Activated CD8-positive, alpha-beta T cell treated with anti-CD3 and anti-CD28 coated beads for 36 hours (primary cell): ENCODE results near the gene MAGIX. TPM values are rescaled to one million over a fixed set of nuclear protein-coding genes. Genes with fewer than 3 reads are reported as not detected.
"Not testable (repeated sequence)": the region's sequence is repeated elsewhere in the genome, so short reads cannot be mapped to it uniquely, and the experiment has no call there.

Experiments used
- ATAC-seq: fragments of 200-7000 bp; cut with Tn5 transposase; one replicate; pipeline ENCODE4 v1.10.0; 2021; ENCODE audit warnings: mild to moderate bottlenecking, moderate library complexity
- CTCF ChIA-PET: fragments of 350-600 bp; sonication (Branson Sonifier 250); formaldehyde crosslinking; loops from one replicate; lab custom pipeline; 2021; ENCODE audit warnings: antibody characterized with exemption; lab: Charles Lee
- POLR2A ChIA-PET: fragments of 350-600 bp; sonication (Branson Sonifier 250); formaldehyde crosslinking; loops from one replicate; lab custom pipeline; 2021; ENCODE audit warnings: antibody characterized with exemption; lab: Charles Lee
- DNase-seq: peaks from one replicate; pipeline ENCODE4 v3.0.0-alpha.2; 2020
- H3K27ac Mint-ChIP-seq: one replicate; pipeline ENCODE4 v1.8.0; 2021; ENCODE audit warnings: mild to moderate bottlenecking, mixed read lengths
- H3K27me3 Mint-ChIP-seq: one replicate; pipeline ENCODE4 v1.8.0; 2021; ENCODE audit warnings: mixed read lengths
- H3K36me3 Mint-ChIP-seq: one replicate; pipeline ENCODE4 v1.8.0; 2021; ENCODE audit warnings: low read depth, mixed read lengths
- H3K4me1 Mint-ChIP-seq: one replicate; pipeline ENCODE4 v1.8.0; 2021; ENCODE audit warnings: low read depth, mixed read lengths
- H3K4me3 Mint-ChIP-seq: one replicate; pipeline ENCODE4 v1.8.0; 2021; ENCODE audit warnings: mild to moderate bottlenecking, moderate library complexity, mixed read lengths
- H3K9me3 Mint-ChIP-seq: one replicate; pipeline ENCODE4 v1.8.0; 2021; ENCODE audit warnings: mixed read lengths
- CTCF ChIP-seq: fragments of 200-600 bp; IDR thresholded peaks from one replicate; pipeline ENCODE4 v1.8.0; 2022; ENCODE audit warnings: antibody characterized with exemption, mild to moderate bottlenecking
- intact Hi-C: fragments of 100-400 bp; cut with micrococcal nuclease; formaldehyde crosslinking; loops from one replicate; pipeline ENCODE4 v1.10.0; 2022
- total RNA-seq, 2 experiments: library from RNA; stranded (reverse); gene quantifications; one replicate each; pipeline ENCODE4 v1.2.3, GENCODE V29; 2021

The MAGIX gene
- total RNA-seq, 2 experiments from 2014 or later: 0.54 to 0.87 TPM

- Mint-ChIP-seq H3K4me1 (peaks cover 27% of the 10 kb centered on the region), H3K27ac (peak overlapping the region; percentile 96), H3K27me3 (no peaks in the 10 kb centered on the region), H3K9me3 (no peaks in the 10 kb centered on the region), H3K4me3 (peak overlapping the region; percentile 97), H3K36me3 (peaks cover 21% of the 10 kb centered on the region)
- intact Hi-C loops: no loop called here
- no peak for TF ChIP-seq CTCF
- DNase-seq: no peak
- ChIA-PET CTCF (interaction anchor here (0.9 kb wide), 1 partner anchor 21 kb away, joined by 3 read pairs; no protein-coding TSS in a partner anchor), POLR2A (interaction anchor here (0.8 to 1.5 kb wide), 3 partner anchors 12 to 37 kb away, joined by 3 to 4 read pairs (median 4); no protein-coding TSS in a partner anchor)
- ATAC-seq: no peak
Measured at GRCh38 chrX:49122499-49122898, 40.1 kb upstream of the MAGIX start.

GRCh38 chrX:49127742-49128258, 34.8 kb upstream of the MAGIX start:
- intact Hi-C loops, H3K36me3 Mint-ChIP-seq, H3K4me1 Mint-ChIP-seq, POLR2A ChIA-PET, DNase-seq, H3K9me3 Mint-ChIP-seq, H3K27ac Mint-ChIP-seq, CTCF ChIA-PET, H3K27me3 Mint-ChIP-seq, H3K4me3 Mint-ChIP-seq, ATAC-seq: not testable (repeated sequence)

GRCh38 chrX:49129427-49129826, 33.1 kb upstream of the MAGIX start:
- DNase-seq (no peak), ATAC-seq (no peak)
- H3K4me1 Mint-ChIP-seq: no peaks in the 10 kb centered on the region
- TF ChIP-seq CTCF: no peak
- H3K9me3 Mint-ChIP-seq: no peaks in the 10 kb centered on the region
- H3K27me3 Mint-ChIP-seq: no peaks in the 10 kb centered on the region
- no peak overlapping the region for H3K4me3 Mint-ChIP-seq
- ChIA-PET POLR2A (no interaction called here), CTCF (no interaction called here)
- H3K36me3 Mint-ChIP-seq: no peaks in the 10 kb centered on the region
- H3K27ac Mint-ChIP-seq: no peak overlapping the region
- intact Hi-C loops: no loop called here

GRCh38 chrX:49132275-49132674, 30.3 kb upstream of the MAGIX start:
- DNase-seq, CTCF ChIA-PET, intact Hi-C loops, ATAC-seq, POLR2A ChIA-PET, H3K4me1 Mint-ChIP-seq, H3K9me3 Mint-ChIP-seq, H3K4me3 Mint-ChIP-seq, H3K27me3 Mint-ChIP-seq, H3K36me3 Mint-ChIP-seq, H3K27ac Mint-ChIP-seq: not testable (repeated sequence)

GRCh38 chrX:49133759-49134158, 28.8 kb upstream of the MAGIX start:
- intact Hi-C loops: no loop called here
- Mint-ChIP-seq H3K9me3 (no peaks in the 10 kb centered on the region), H3K27ac (no peak overlapping the region), H3K4me3 (no peak overlapping the region), H3K27me3 (no peaks in the 10 kb centered on the region), H3K36me3 (no peaks in the 10 kb centered on the region), H3K4me1 (no peaks in the 10 kb centered on the region)
- DNase-seq (no peak), ATAC-seq (no peak)
- no peak for TF ChIP-seq CTCF
- CTCF ChIA-PET: no interaction called here
- POLR2A ChIA-PET: no interaction called here

- no peak overlapping the region for H3K4me3 Mint-ChIP-seq
- H3K9me3 Mint-ChIP-seq: peaks cover 2% of the 10 kb centered on the region
- DNase-seq (no peak), ATAC-seq (no peak)
- no peak for TF ChIP-seq CTCF
- H3K36me3 Mint-ChIP-seq: peaks cover 2% of the 10 kb centered on the region
- ChIA-PET POLR2A (no interaction called here), CTCF (no interaction called here)
- intact Hi-C loops: no loop called here
- no peaks in the 10 kb centered on the region for H3K4me1 Mint-ChIP-seq
- H3K27me3 Mint-ChIP-seq: no peaks in the 10 kb centered on the region
- no peak overlapping the region for H3K27ac Mint-ChIP-seq
Measured at GRCh38 chrX:49137492-49137891, 25.1 kb upstream of the MAGIX start.
